Measurements from ENCODE around the gene CEP170. TPM values are rescaled to one million over a fixed set of nuclear protein-coding genes. Genes with fewer than 3 reads are reported as not detected.
"Not testable (repeated sequence)": the region's sequence is repeated elsewhere in the genome, so short reads cannot be mapped to it uniquely, and the experiment has no call there.

Gene CEP170
- polyA plus RNA-seq, 4 donors: 55.0 to 91.1 (median 67.6) TPM

- not testable (repeated sequence) for DNase-seq (ENCODE audit: low read depth in 4 of 4, low spot score in 3 of 4)
Measured at GRCh38 chr1:243183661-243184060, 71.4 kb downstream of the CEP170 start.

GRCh38 chr1:243183176-243183575 is 71.9 kb downstream of the CEP170 start:
- DNase-seq (ENCODE audit: low read depth in 4 of 4, low spot score in 3 of 4): not testable (repeated sequence)

GRCh38 chr1:243179720-243180119 is 75.4 kb downstream of the CEP170 start:
- DNase-seq (ENCODE audit: low read depth in 4 of 4, low spot score in 3 of 4): no peak

- DNase-seq (ENCODE audit: low read depth in 4 of 4, low spot score in 3 of 4): not testable (repeated sequence)
Measured at GRCh38 chr1:243177792-243178191, 77.3 kb downstream of the CEP170 start.

- DNase-seq (ENCODE audit: low read depth in 4 of 4, low spot score in 3 of 4): not testable (repeated sequence)
Measured at GRCh38 chr1:243173758-243174369, 81.2 kb downstream of the CEP170 start.

GRCh38 chr1:243164911-243165310 is 90.2 kb downstream of the CEP170 start:
- not testable (repeated sequence) for DNase-seq (ENCODE audit: low read depth in 4 of 4, low spot score in 3 of 4)

- not testable (repeated sequence) for DNase-seq (ENCODE audit: low read depth in 4 of 4, low spot score in 3 of 4)
Measured at GRCh38 chr1:243150906-243151305, 104.2 kb downstream of the CEP170 start.

GRCh38 chr1:243149120-243149519 is 106.0 kb downstream of the CEP170 start:
- not testable (repeated sequence) for DNase-seq (ENCODE audit: low read depth in 4 of 4, low spot score in 3 of 4)

- not testable (repeated sequence) for DNase-seq (ENCODE audit: low read depth in 4 of 4, low spot score in 3 of 4)
Measured at GRCh38 chr1:243147351-243147750, 107.7 kb downstream of the CEP170 start.

GRCh38 chr1:243140498-243140897 is 114.6 kb downstream of the CEP170 start:
- DNase-seq (ENCODE audit: low read depth in 4 of 4, low spot score in 3 of 4): not testable (repeated sequence)

- not testable (repeated sequence) for DNase-seq (ENCODE audit: low read depth in 4 of 4, low spot score in 3 of 4)
Measured at GRCh38 chr1:243122876-243123409, 132.1 kb downstream of the CEP170 start.

GRCh38 chr1:243121939-243122338 is 133.1 kb downstream of the CEP170 start:
- not testable (repeated sequence) for DNase-seq (ENCODE audit: low read depth in 4 of 4, low spot score in 3 of 4)

- not testable (repeated sequence) for DNase-seq (ENCODE audit: low read depth in 4 of 4, low spot score in 3 of 4)
Measured at GRCh38 chr1:243118601-243119322, 136.3 kb downstream of the CEP170 start.

GRCh38 chr1:243116187-243116586 is 138.9 kb downstream of the CEP170 start:
- not testable (repeated sequence) for DNase-seq (ENCODE audit: low read depth in 4 of 4, low spot score in 3 of 4)

GRCh38 chr1:243114769-243115168 is 140.3 kb downstream of the CEP170 start:
- not testable (repeated sequence) for DNase-seq (ENCODE audit: low read depth in 4 of 4, low spot score in 3 of 4)

- DNase-seq (ENCODE audit: low read depth in 4 of 4, low spot score in 3 of 4): not testable (repeated sequence)
Measured at GRCh38 chr1:243114059-243114713, 140.9 kb downstream of the CEP170 start.

- DNase-seq (ENCODE audit: low read depth in 4 of 4, low spot score in 3 of 4): not testable (repeated sequence)
Measured at GRCh38 chr1:243107171-243107570, 147.9 kb downstream of the CEP170 start.

GRCh38 chr1:243105652-243106332 is 149.3 kb downstream of the CEP170 start:
- not testable (repeated sequence) for DNase-seq (ENCODE audit: low read depth in 4 of 4, low spot score in 3 of 4)

GRCh38 chr1:243105104-243105503 is 150.0 kb downstream of the CEP170 start:
- DNase-seq (ENCODE audit: low read depth in 4 of 4, low spot score in 3 of 4): not testable (repeated sequence)

- DNase-seq (ENCODE audit: low read depth in 4 of 4, low spot score in 3 of 4): not testable (repeated sequence)
Measured at GRCh38 chr1:243104452-243104851, 150.6 kb downstream of the CEP170 start.
